GM21381 (cell line): ENCODE measurements around the gene LEAP2.
"Not testable (repeated sequence)": the region's sequence is repeated elsewhere in the genome, so short reads cannot be mapped to it uniquely, and the experiment has no call there.

ENCODE experiments used
- ATAC-seq: cut with Tn5 transposase; IDR thresholded peaks from one replicate; pipeline ENCODE4 v1.9.1; 2021; ENCODE audit warnings: mild to moderate bottlenecking, moderate library complexity; ENCODE audit not compliant: unreplicated experiment

LEAP2 gene

DNA sequence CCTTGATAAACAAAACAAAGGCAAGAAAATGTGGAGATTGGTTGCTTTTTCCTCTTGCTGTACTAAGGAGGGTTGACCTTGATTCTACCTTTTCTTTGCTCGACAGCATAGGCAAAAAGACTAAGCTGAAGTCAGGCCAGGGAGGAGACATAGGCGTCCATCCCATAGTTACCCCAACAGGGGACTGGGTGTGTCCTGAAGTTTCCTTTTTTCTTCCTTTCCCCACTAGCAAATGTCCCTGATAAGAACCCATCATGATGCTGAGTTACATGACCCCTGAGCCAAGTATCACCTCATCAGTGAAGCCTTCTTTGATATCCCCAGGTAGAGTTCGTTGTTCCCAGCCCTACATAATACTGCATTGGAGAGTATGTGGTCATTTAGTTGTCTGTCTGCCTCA lies 33.2 kb upstream of the LEAP2 start:
- no peak for ATAC-seq

DNA sequence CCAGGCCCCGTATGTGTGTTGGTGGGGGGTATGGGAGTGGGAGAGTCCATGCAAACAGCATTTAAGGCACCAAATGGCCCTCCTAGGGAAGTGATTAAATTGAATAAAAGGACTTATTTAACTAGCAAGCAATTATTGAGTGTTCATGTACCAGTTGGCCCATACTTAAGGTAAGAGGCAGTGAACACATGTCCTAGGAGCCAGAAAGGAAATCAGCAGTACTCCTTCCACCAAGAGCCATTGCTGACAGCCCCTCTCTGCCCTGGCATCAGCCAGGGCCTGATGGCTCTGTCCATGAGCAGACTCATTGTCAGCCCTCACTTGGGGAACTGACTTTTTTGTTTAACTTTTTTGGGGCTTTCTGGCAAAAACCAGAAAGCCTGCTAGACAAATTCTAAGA lies 32.6 kb upstream of the LEAP2 start:
- ATAC-seq: no peak

DNA sequence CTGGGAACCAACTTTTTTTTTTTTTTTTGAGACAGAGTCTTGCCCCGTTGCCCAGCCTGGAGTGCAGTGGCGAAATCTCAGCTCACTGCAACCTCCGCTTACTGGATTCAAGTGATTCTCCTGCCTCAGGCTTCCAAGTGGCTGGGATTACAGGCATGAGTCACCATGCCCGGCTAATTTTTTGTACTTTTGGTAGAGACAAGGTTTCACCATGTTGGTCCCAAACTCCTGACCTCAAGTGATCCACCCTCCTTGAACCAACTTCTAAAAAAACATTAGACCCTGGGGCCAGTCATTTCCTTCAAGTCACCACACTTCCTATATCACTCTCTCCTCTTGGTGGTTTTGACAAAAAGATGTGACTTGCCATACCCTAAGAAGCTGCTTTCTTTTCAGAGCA lies 32.2 kb upstream of the LEAP2 start:
- no peak for ATAC-seq

DNA sequence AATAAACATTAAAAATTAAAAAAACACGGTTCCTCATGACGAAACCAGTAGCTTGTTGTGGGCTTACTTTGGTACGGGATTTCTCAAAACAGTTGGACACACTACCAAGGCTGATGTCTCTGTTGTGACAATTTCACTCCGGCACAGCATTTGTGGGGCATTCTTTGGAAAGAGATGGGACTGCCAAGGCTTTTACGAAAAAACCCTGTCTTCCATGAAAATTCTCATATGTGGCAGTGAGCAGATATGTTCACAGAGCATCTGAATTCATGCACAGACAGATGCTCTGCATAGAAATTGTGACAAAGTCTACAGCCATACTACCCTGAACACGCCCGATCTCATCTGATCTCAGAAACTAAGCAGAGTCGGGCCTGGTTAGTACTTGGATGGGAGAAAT lies 25.2 kb upstream of the LEAP2 start:
- no peak for ATAC-seq

DNA sequence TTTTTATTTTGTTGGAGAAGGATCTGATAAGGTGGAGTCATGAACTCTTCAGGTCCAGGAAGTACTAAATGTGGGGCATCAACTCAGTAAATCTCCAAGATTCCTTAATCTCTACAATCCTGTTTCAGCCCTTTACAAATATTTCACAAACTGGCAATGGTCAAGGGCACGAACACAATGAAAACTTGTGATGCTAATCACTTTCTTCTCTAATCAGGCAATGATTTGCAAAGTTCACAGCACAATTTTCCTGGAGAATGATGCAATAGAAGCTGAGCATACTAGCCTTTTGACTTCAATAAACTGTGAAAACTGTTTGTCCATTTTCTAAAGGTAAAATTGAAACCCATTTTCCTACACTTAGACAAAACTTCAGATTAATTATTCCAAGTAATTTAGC lies 24.1 kb upstream of the LEAP2 start:
- ATAC-seq: no peak

DNA sequence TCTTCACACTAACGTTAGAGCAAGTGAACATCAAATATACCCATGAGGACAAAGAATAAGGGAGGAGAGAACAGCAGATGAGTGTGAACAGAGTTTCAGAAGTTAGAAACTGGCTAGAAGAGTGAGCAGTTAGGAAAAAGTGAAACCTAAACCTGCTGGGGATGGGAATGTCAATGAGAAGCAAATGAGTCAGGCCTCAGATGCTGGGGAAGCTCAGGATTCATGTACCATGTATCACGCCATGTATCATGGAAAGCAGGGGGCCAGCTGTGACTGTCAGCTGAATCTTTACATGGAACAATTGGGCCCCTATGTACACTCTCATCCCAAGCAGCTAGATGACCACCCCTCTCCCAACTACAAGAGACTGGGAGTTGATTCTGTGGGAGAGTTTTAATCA lies 23.4 kb upstream of the LEAP2 start:
- ATAC-seq: no peak

GRCh38 chr5:132853323-132853722 lies 20.1 kb upstream of the LEAP2 start:
- ATAC-seq: no peak

DNA sequence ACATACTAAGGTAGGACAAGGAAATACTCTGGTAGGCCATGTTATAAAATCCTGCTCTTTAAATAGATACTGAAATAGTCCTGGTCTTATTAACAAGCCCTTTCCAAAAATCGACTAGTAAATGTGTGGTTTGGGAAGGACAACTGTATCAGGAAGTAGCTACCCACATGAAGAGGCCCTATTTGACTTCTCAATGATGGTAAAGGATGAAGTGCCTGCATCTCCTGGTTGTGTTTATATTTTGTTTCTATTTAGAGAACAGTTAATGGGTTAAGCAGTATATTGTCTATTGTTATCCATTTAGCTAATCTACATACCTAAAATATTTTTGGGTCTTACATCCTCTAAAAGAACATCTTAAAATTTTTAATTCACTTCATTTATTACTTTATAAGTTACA lies 19.7 kb upstream of the LEAP2 start:
- no peak for ATAC-seq

DNA sequence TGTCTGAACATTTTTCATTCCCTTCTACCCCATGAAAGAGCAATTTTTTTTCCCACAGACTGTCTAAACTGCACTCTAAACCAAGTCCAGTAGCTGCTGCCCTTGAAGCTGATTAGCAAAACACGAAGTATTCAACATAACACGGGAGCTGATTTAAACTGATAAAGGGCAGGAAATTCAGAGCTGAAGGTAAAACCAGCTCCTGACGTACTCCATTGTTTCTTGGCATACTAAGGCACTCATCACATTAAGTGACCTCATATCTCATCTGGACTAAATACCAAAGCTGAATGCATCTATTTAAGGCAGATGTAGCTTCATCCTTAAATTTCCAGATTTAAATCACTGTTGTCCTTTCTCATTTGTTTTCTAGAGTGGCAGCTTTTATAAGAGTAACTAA lies 19.2 kb upstream of the LEAP2 start:
- no peak for ATAC-seq

- not testable (repeated sequence) for ATAC-seq
Measured at GRCh38 chr5:132854992-132855391, 18.5 kb upstream of the LEAP2 start.

DNA sequence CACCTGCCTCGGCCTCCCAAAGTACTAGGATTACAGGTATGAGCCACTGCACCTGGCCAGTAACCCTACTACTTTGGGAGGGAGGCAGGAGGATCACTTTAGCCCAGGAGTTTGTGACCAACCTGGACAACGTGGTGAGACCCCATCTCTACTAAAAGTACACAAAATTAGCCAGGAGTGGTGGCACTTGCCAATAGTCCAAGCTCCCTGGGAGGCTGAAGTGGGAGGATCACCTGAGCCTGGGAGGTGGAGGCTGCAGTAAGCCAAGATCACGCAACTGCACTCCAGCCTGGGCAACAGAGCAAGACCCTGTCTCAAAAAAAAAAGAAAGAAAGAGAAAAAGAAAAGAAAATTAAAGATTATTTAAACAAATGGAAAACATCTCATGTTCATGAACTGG lies 17.5 kb upstream of the LEAP2 start:
- no peak for ATAC-seq

GRCh38 chr5:132859889-132860437 lies 13.5 kb upstream of the LEAP2 start:
- no peak for ATAC-seq

- no peak for ATAC-seq
Measured at GRCh38 chr5:132860742-132861141, 12.7 kb upstream of the LEAP2 start.

- peak; percentile 26 for ATAC-seq
Measured at GRCh38 chr5:132865668-132866341, 7.7 kb upstream of the LEAP2 start.

DNA sequence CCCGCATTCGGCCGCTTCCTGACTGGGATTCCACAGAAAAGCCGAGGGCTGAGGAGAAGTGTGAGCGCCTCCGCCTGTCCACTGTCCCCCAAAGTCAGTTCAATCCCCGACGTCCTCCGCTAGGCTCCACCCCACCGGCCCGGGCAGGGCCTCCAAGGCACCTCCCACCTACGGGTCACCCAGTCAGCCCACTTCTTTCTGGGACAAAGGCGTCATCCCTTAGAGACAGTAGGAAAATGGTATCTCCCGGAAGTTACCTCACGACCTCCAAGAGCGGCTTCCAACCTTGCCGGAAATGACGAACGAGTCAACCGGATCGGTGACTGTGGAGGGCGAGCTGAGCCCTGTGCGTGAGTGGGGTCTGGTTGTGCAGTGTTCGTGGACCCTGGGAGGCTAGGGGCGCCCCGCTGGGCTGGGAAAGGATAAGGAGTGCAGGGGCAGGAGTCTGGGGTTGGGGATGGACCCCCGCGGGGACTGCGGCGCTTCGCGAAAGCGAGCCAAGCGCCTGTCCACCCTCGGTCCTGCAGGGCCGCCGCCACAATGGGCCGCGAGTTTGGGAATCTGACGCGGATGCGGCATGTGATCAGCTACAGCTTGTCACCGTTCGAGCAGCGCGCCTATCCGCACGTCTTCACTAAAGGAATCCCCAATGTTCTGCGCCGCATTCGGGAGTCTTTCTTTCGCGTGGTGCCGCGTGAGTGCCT lies 7.0 kb upstream of the LEAP2 start, which contains the start of the genes GDF9 and UQCRQ:
TSS of gene GDF9 (minus strand) at position 128 of the 704 bp plus-strand sequence. CDS start 1,936 bp downstream, outside the sequence.
TSS of gene UQCRQ (plus strand) at position 301 of the 704 bp plus-strand sequence. CDS start at position 541, 240 bp downstream.
- ATAC-seq: peak; percentile 99

DNA sequence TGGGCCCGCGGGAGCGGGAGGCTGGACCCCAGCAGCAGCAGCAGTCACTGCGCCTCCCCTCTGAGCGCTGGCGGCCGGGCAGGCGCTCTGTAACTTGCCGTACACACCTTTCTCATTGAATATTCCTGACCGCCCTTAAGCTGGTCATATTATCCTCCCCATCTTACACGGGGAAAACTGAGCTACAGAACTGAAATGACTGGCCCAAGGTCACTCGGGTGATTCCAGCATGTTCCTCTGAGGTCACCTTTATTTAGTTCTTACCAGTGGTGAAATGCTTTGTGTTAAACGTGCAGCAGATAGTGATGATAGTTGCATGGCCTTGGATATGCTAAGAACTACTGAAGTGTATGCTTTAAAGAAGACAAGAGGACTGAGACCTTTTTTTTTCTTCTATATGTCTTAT lies 6.4 kb upstream of the LEAP2 start:
- peak; percentile 10 for ATAC-seq

DNA sequence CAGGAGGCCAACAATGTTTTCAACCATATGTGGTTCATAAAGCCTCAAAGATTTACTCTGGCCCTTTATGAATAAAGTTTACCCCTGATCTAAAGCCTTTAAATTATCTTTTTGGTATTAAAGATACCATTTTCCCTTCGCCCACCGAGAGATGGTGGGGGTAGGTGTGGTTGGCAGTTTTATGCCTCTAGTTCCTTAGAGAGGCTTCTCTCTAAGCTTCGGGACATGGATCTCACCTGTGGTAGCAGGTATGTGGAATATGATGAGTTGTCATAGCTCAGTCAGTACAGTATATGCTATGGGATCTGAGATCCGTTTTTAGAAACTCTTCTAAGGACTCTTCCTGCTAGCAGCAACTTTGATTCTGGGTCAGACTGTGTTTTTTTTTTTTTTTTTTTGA lies 4.7 kb upstream of the LEAP2 start:
- ATAC-seq: no peak

DNA sequence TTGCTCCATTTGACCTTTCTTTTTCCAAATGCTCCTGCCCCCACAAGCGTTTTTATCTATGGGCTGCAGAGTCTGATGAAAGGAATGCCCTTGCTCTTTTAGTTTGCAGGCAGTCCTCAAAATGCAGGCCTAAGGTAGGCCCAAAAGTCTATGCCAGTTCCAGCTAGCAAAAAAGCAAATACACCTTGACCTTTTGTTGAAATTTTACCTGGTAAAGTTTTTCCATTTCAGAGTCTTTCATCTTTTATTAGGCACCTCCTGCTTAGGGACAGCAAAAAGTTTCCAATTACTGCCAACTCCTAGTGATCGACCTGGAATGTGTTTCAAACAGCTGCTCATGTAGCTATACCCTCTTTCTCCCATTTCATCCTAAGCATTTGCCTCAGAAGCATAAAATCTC lies 2.7 kb upstream of the LEAP2 start:
- no peak for ATAC-seq

GRCh38 chr5:132871459-132872284 lies 1.8 kb upstream of the LEAP2 start:
- no peak for ATAC-seq

DNA sequence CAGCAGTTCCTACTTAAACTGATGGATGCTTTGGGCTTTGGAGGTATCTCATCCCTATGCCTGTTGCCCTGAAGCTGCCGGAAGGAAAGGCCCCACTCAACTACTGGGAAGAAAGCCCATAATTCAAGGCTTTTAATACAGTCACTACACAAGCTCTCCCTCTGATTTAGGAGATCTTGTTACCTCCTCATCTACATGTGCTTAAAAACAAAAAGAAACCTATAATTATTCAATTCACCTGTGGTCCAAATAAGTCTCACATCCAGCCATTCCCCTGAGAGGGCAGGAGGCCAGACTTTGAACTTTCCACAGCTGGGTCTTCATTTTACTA lies 715 bp upstream of the LEAP2 start:
- no peak for ATAC-seq

- no peak for ATAC-seq
Measured at GRCh38 chr5:132873930-132874271, 433 bp downstream of the LEAP2 start.
